Measurements from ENCODE around the gene VCL. TPM values are rescaled to one million over a fixed set of nuclear protein-coding genes. Genes with fewer than 3 reads are reported as not detected.

Gene VCL
- total and polyA plus RNA-seq, 12 donors = 14.3 to 90.7 (median 43.2) TPM

GRCh38 chr10:74122060-74122459, 124.1 kb downstream of the VCL start:
- WGBS, 4 donors = 67 to 81% (median 73%) methylated on average over 3 of the region's 3 CpGs
- Histone ChIP-seq H3K4me1 (replicated peaks in 1 of 2) (peaks cover 12 to 29% of the 10 kb centered on the region in 2 donors), H3K9me3 (replicated peaks in 1 of 3) (no peaks in the 10 kb centered on the region), H3K4me3 (no peak overlapping the region), H3K36me3 (replicated peaks in 1 of 2) (peaks cover 0 to 57% of the 10 kb centered on the region in 2 donors), H3K27me3 (no peaks in the 10 kb centered on the region), H3K27ac (no peak overlapping the region)
- TF ChIP-seq POLR2A (IDR thresholded peaks at IDR 0.05) (no peak), CTCF (IDR thresholded peaks at IDR 0.05) (no peak)
- intact Hi-C loops (cut with DNase I) = no loop called here
- no peak for DNase-seq

GRCh38 chr10:74123081-74123480, 125.2 kb downstream of the VCL start:
- no peak for TF ChIP-seq CTCF (IDR thresholded peaks at IDR 0.05)
- TF ChIP-seq POLR2A (IDR thresholded peaks at IDR 0.05) = no peak
- H3K27me3 ChIP-seq = no peaks in the 10 kb centered on the region
- no peak overlapping the region for H3K4me3 ChIP-seq
- peaks cover 12 to 29% of the 10 kb centered on the region in 2 donors for H3K4me1 ChIP-seq (replicated peaks in 1 of 2)
- no peaks in the 10 kb centered on the region for H3K9me3 ChIP-seq (replicated peaks in 1 of 3)
- no peak for DNase-seq
- WGBS, 4 donors = 0 to 62% (median 21%) methylated on average over 1 of the region's 1 CpG
- no peak overlapping the region for H3K27ac ChIP-seq
- intact Hi-C loops (cut with DNase I) = no loop called here
- H3K36me3 ChIP-seq (replicated peaks in 1 of 2) = peaks cover 0 to 54% of the 10 kb centered on the region in 2 donors

- no peak for DNase-seq
- H3K4me1 ChIP-seq (replicated peaks in 1 of 2) = no peaks in the 10 kb centered on the region
- H3K36me3 ChIP-seq (replicated peaks in 1 of 2) = peaks cover 0 to 70% of the 10 kb centered on the region in 2 donors
- 88 to 95% (median 90%) methylated on average over 11 of the region's 11 CpGs for WGBS, 4 donors
- no peaks in the 10 kb centered on the region for H3K9me3 ChIP-seq (replicated peaks in 1 of 3)
- no peak overlapping the region for H3K27ac ChIP-seq
- TF ChIP-seq POLR2A (IDR thresholded peaks at IDR 0.05) = no peak
- TF ChIP-seq CTCF (IDR thresholded peaks at IDR 0.05) = no peak
- no peaks in the 10 kb centered on the region for H3K27me3 ChIP-seq
- intact Hi-C loops (cut with DNase I) = no loop called here
- H3K4me3 ChIP-seq = no peak overlapping the region
These were observed 136.3 kb downstream of the VCL start for GRCh38 chr10:74133923-74134820.

GRCh38 chr10:74135452-74135851, 137.5 kb downstream of the VCL start:
- Histone ChIP-seq H3K36me3 (replicated peaks in 1 of 2) (peaks cover 0 to 57% of the 10 kb centered on the region in 2 donors), H3K27ac (no peak overlapping the region), H3K27me3 (no peaks in the 10 kb centered on the region), H3K4me1 (replicated peaks in 1 of 2) (peaks cover 0 to under 1% of the 10 kb centered on the region in 2 donors), H3K4me3 (no peak overlapping the region), H3K9me3 (replicated peaks in 1 of 3) (no peaks in the 10 kb centered on the region)
- DNase-seq = no peak
- TF ChIP-seq POLR2A (IDR thresholded peaks at IDR 0.05) (no peak), CTCF (IDR thresholded peaks at IDR 0.05) (no peak)
- WGBS, 4 donors = 86 to 92% (median 91%) methylated on average over 3 of the region's 3 CpGs
- intact Hi-C loops (cut with DNase I) = no loop called here
